Gastrocnemius medialis (tissue), 4 donors: ENCODE data around the gene TOMM70.

ENCODE experiments used
- CTCF ChIP-seq, 5 experiments: fragments of 450-650 bp in 3 of 5; fragments of 200-600 bp in 2 of 5; sonication (generic) in 2 of 5; IDR thresholded peaks in 4 of 5; conservative IDR thresholded peaks in 1 of 5; 1 replicate in 4 of 5; 2 replicates in 1 of 5; pipeline ENCODE4 v1.5.1; 2016 to 2019; ENCODE audit warnings: antibody characterized with exemption in 5 of 5, mild to moderate bottlenecking in 3 of 5, moderate library complexity in 3 of 5
- POLR2A ChIP-seq, 2 donors: fragments of 450-650 bp; IDR thresholded peaks; one replicate each; pipeline ENCODE4 v1.6.1; 2017; ENCODE audit warnings: antibody characterized with exemption in 2 of 2, mild to moderate bottlenecking in 2 of 2, moderate library complexity in 2 of 2

DNA sequence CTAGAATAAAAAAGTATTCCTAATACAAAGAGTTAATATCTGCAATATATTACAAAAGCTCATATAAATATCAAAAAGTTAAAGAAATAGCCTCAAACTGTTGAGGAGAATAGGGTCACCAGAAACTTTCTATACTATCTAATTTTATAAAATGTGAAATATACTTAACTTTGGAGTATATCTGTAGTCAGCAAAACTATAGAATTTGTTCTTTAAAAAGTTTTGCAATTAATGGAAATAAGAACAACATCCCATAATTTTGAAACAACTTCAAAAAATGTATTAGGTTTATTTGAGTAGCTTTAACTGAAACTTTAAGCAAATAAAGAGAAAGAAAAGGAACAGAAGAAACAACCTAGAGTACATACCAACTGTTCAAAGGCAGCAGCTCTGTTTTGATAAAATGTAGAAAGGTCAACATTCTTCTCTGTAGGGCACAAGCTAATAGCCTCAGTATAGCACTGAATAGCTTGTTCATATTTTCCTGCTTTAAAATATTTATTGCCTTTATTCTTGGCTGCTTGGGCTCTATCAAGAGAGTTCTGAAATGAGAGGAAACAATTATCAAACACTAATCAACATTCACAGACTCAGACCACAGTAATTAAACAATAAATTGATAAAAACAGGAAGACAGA, 14.3 kb downstream of the TOMM70 start:
- TF ChIP-seq CTCF (IDR thresholded peaks at IDR 0.05 in 4 of 5, conservative IDR thresholded peaks at IDR 0.05 in 1 of 5), result no peak
- no peak for TF ChIP-seq POLR2A (IDR thresholded peaks at IDR 0.05)
